GM21390 (cell line): ENCODE measurements around the gene ASF1B.

Experiments used
- ATAC-seq: cut with Tn5 transposase; IDR thresholded peaks from one replicate; pipeline ENCODE4 v1.9.1; 2021; ENCODE audit not compliant: unreplicated experiment

The ASF1B gene

DNA sequence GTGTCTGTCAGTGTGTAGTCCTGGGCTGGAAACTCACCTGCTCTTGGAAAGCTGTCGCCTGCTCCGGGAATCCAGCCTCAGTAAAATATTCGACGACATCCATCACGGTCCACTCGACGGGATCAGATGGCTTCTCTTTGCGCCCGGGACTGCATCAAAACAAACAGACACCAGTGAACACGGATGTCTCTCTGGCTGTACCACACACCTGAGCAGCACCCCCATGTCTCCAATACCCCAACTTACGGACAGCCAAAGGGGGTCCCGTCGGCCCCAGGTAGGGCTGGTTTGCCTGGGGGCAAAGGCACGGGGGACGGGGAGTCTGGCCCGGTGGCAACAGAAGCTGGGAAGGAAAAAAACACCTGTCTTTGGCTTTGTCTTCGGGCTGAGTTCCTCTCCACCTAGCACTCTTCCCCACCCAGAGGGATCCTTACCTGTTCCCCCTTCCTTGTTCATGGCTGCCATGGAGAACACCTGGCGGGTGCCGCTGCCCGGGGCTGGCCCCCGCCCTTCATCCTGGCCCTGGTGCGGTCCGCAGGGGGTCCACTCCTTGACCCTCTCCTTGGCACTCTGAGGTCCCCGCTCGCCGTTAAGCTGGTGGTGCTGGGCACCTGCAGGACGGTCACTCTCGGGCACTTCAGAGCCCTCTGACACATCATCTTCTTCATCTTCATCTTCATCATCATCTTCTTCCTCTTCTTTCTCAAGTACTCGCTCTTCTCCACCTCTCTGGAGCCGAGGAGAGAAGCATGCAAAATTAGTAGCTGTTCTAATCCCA, 47.6 kb downstream of the ASF1B start:
- ATAC-seq: no peak

DNA sequence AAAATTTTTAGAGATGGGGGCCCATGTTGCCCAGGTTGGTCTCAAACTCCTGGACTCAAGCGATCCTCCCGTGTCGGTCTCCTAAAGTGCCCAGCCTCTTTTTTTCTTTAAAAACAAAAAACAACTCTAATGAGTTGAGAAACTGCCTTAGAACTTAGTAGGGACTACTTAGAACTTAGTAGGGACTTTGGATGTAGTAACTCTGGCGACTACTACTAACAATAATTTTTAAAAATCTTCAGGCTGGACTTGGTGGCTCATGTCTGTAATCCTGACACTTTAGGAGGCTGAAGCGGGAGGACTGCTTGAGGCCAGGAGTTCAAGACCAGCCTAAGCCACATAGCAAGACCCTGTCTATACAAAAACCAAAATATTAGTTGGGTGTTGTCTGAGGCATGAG, 50.3 kb downstream of the ASF1B start:
- ATAC-seq: no peak

DNA sequence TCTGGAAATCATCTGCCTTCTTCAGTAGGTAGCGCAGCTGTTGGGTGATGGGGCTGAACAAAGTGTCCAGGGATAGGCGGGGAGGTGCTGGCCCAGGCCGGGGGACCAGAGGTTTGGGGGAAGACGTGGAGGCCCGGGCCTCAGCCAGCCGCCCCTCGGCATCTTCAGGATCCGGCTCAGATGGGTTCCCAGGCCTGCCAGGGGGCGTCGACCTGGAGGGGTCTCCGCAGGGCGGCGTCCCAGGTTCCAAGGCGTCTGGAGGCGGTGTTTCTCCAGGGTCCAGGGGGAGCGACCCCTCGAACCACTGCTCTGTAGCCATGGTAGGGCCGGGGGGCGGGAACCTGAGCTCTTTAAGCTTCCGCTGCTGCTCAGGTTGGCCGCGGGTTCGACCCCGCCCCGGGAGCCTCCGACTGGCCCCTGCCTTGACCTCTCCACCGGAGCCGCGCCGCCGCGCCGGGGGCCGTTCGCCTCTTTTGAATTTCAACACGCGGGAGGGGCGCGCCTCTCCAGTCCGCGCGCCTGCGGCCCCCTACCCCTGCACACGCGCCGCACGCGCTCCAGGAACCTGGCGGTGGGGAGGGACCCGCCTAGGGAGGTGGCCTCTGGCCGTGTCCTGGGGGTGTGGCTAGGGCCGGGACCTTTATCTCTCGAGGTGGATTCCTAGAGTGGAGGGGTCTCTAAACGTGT, 50.9 kb downstream of the ASF1B start, which contains the start of gene C19orf67:
Gene C19orf67 (minus strand): TSS at position 475 of the 687 bp plus-strand sequence. CDS start 156 bp downstream, at position 319.
- ATAC-seq: no peak

DNA sequence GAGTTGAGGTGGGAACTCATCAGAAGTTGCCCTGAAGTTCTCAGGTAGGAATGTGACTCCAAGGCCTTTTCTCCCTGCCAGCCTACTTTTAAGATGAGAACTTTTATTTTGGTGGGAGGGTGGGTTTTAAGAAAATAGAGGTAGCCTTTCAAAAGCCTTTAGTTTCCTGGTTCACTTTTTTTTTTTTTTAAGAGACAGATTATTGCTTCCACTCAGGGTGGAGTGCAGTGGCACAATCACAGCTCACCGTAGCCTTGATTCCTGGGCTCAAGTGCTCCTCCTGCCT, 53.8 kb downstream of the ASF1B start:
- no peak for ATAC-seq

DNA sequence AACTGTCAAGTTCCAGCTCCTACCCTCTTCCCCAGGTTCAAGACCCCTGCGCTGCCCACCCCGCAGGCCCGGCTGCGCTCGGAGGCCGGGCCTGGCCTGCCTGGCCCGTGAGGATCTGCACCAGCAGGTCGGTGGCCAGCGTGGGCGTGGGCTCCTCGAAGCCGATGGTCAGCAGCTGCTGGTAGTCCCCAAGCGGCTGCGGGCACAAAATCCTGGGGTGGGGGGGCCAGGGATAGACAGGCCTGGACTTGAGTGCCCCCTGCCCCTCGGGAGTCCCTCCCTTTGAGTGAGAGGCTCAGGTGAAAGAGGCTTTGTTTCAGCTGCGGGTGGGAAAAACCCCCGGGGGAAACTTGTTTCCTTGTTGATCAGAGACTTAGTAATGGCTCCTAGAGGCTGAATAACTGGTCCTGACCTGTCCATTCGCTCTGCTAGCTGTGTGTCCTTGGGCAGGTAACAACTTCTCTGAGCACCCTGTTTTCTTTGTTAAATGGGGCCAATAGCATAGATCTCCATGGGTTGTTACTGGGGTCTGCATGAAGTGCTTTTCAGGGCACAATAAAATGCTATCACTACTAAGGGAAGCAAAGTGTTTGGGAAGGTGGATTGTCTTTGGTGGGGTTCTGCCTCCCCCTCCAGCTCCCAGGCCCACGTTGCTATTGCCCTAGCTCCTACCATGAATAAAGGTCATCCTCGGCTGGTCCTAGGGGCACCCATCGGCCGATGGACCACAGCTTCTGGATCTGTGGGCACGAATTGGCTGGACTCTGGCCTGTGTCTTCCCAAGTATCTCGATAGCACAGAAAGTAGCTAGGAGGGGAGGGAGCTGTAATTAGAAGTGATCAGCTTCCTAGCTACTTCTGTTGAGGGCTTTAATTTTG, 54.4 kb downstream of the ASF1B start:
- ATAC-seq: peak; percentile 11

DNA sequence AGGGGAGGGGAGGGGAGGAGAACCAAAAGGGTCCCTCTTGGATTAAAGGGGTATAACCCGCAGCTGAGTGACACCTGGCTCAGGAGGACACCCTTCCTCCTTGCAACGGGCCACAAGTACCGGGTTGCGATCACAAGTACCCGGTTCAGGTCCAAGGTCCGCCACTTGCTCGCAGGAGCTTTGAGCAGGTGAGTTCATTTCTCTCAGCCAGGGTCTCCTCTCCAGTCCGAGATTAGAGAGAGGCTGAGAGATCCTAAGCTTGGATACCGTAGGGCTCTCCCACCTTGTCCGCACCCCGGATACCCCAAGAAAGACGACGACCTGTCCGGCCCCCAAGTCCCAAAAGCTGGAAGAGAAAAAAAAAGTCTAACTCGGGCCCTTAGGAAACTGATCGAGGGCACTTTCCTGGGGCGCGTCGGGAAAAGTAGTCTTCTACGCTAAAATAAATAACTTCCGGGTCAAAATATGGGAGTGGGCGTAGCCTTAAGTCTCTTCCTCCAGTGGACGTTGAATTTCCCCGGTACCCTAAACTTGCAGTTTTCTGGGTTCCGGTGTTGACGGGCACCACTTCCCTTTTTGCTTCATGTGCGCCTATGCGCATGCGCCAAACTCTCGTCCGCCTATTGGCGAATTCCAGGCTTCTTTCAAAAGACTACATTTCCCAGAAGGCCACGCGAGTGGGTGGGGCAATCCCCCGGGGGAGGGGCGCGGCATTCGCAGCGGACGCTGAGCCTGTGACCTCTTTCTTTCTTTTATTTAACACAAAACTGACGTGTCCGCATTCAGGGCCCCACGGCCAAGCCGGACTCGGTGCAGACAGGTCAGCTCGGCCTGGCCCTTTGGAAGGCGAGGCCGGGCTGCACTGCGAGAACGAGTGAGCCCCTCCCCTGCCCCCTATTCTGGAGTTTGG, 55.2 kb downstream of the ASF1B start:
- peak; percentile 65 for ATAC-seq

DNA sequence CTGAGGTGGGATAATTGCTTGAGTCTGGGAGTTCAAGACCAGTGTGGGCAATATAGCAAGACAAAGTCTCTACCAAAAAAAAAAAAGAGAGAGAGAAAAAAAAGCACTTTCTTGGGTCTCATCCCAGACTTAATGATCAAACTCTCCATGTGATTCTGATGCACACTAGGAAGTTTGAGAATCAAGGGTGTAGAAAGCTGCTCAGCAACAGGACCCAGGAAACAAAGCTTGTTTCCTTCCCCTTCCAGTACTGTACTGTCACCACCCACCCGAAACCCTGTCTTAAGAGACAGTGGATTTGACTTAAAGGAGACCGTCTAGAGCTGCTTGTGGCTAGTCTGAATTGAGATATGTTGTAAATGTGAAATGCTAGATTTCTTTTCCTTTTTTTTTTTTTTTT, 58.0 kb downstream of the ASF1B start:
- no peak for ATAC-seq

DNA sequence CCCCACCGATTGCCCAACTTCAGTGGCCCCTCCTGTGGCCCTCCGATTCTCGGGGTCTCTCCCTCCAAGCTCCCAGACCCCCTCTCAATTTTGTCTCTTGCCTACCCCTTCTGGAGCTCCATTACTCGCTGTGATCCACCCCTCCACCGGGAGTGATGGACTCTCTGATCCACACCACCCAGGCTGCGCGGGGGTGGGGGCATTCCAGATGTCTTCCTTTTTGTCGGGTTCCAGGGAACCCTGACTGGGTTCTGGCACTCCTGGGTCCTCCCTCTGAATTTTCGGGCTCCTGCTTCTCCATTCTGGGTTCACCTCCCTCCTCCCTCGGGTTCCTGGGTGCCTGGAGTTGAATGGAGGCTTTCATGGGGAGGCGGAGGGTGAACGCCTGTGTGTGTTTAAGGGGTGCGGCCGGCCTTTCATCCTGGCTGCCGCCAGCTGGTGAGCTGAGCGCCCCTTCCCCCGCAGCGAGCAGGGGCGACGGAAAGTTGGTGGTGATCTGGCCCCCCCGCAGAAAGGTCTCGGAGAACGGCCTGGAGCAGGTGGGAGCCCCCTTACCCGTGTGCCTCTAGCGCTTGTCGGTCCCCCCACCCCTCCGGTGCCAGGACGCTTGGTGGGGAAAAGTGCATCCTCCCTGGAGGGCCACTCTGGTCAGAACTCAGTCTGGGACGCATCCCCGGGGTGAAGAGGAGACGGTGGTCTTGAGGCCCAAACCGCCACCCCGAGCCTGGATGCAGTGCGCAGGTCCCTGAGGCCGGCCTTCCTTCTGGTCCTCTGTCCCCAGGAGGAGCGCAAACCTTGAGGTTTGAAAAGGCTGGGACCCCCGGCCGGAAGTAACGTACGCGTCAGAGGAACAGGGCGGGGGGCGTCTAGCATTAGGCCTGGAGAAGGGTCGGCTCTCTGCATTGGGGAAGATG, 62.2 kb downstream of the ASF1B start:
- ATAC-seq: no peak

DNA sequence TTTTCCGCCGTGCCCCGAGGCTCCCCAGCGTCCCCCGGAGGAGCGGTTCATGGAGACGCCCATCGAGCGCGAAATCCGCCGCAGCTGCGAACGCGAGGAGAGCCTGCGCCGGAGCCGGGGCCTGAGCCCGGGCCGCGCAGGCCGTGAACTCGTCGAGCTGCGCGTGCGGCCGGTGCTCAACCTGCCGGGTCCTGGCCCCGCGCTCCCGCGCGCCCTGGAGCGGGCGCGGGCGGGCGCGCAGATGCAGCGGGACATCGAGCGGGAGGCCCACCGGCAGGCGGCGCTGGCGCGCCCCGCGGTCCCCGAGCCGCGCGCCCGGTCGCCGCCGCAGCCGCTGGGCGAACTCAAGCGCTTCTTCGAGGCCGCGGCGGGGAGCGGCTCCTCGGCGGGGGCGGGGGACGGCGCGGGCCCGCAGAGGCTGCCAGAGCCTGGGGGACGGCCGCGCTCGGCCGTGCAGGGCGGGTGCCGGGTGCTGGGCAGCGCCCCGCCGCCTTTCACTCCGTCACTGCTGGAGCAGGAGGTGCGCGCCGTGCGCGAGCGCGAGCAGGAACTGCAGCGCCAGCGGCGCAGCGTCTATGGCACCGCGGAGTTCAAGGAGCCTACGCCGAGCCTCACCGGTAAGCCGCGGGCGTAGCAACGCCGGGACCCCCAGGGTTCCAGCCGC, 63.0 kb downstream of the ASF1B start:
- peak; percentile 50 for ATAC-seq

DNA sequence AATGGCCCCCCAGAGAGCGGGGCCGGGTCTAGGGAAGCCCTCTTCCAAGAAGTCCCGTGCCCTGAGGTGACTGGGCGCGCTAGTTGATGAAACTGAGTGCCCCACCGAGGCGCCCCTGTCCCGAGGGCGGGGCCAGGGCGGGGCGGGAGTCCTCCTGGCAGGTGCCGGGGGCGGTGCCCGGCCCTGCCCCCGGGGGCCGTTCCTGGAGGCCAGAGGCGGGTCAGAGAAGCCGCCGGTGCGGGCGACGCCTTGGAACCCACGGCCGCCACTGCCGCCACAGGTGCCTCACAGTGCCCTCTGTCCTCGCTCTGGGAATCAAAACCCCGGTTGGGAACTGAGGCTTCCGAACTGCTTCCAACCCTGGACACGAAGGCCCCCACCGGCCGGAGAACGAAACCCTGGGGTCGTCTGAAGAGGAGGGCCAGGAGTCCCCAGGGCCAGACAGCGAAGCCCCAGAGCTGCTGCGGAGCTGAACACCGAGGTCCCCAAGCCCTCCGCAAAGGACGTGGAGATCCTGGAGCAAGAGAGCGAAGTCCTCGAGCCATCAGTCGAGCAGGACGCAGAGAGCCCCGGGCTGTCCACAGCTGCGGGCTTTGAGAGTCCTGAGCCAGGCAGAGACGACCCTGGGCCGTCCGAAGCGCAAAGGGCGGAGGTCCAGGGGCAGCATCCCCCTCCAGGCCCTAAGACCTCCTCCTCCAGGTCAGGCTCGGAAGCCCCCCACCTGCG, 63.7 kb downstream of the ASF1B start, which contains the start of gene MISP3:
Gene MISP3 (plus strand): TSS at position 252 of the 726 bp plus-strand sequence. CDS start 524 bp downstream, outside the sequence.
- peak; percentile 3 for ATAC-seq

DNA sequence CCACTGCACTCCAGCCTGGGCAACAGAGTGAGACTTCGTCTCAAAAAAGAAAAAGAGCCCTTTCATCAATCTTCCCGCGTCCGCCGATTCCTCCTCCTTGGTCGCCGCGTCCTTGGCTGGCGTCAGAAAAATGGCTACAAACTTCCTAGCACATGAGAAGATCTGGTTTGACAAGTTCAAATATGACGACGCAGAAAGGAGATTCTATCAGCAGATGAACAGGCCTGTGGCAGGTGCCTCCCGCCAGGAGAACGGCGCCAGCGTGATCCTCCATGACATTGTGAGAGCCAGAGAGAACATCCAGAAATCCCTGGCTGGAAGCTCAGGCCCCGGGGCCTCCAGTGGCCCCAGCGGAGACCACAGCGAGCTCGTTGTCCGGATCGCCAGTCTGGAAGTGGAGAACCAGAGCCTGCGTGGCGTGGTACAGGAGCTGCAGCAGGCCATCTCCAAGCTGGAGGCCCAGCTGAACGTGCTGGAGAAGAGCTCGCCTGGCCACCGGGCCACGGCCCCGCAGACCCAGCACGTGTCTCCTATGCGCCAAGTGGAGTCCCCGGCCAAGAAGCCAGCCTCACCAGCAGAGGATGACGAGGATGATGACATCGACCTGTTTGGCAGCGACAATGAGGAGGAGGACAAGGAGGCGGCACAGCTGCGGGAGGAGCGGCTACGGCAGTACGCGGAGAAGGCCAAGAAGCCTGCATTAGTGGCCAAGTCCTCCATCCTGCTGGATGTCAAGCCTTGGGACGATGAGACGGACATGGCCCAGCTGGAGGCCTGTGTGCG, 65.9 kb downstream of the ASF1B start:
- ATAC-seq: no peak
